Kidney epithelial cell (primary cell): ENCODE results near the gene LIMS2. TPM values are rescaled to one million over a fixed set of nuclear protein-coding genes. Genes with fewer than 3 reads are reported as not detected.

Experiments used
- DNase-seq: peaks from one replicate; pipeline ENCODE4 v3.0.0-alpha.2; 2010; ENCODE audit warnings: low read depth
- H3K27me3 ChIP-seq: 2 replicates; pipeline ENCODE4 v1.6.0; 2011; ENCODE audit warnings: low read length; ENCODE audit not compliant: control insufficient read depth, insufficient read depth
- H3K36me3 ChIP-seq: 2 replicates; pipeline ENCODE4 v1.5.1; 2011; ENCODE audit warnings: low read length; ENCODE audit not compliant: control insufficient read depth, insufficient read depth
- H3K4me3 ChIP-seq: 2 replicates; pipeline ENCODE4 v1.5.1; 2011; ENCODE audit warnings: low read depth, mild to moderate bottlenecking, control low read depth, low read length
- total RNA-seq: library from RNA; depleted of rRNA; stranded (reverse); fragments of >200 nt; gene quantifications from 2 replicates; pipeline ENCODE4 v1.2.3, GENCODE V29; 2015
- TF ChIP-seq, protein P1 (sequence below): IDR thresholded peaks from 2 replicates; pipeline ENCODE4 v1.5.1; 2011; ENCODE audit warnings: mild to moderate bottlenecking, moderate library complexity, low read length, control low read depth, inconsistent platforms; ENCODE audit not compliant: insufficient read depth, poor library complexity, severe bottlenecking

LIMS2 gene
- total RNA-seq, 1 donor from 2014 or later: 2.3 TPM

DNA sequence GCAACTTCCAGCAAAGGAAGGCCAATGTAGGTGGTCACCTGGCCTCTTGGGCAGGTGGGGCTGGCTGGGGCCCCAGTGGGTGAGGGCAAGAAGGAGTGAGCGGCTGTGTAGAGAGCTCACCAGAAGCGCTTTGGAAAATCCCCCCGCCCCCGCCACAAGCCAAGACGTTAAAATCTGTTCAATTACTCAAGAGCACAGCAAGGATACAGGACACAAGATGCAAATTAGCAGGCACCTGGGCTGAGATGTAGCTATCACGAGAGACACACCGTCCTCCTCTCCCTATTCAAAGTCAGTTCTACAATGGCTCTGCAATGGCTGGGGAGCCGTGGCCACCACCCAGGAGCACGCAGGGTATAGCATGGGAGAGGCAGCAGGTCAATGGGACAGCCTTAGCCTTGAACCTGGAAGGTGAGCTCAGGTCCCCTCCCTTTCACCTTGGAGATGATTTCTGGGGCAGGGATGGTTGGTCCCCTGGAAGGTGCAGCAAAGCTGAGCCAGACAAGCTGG is 67.9 kb downstream of the LIMS2 start:
- no peaks in the 10 kb centered on the region for H3K27me3 ChIP-seq
- TF ChIP-seq, protein P1, sequence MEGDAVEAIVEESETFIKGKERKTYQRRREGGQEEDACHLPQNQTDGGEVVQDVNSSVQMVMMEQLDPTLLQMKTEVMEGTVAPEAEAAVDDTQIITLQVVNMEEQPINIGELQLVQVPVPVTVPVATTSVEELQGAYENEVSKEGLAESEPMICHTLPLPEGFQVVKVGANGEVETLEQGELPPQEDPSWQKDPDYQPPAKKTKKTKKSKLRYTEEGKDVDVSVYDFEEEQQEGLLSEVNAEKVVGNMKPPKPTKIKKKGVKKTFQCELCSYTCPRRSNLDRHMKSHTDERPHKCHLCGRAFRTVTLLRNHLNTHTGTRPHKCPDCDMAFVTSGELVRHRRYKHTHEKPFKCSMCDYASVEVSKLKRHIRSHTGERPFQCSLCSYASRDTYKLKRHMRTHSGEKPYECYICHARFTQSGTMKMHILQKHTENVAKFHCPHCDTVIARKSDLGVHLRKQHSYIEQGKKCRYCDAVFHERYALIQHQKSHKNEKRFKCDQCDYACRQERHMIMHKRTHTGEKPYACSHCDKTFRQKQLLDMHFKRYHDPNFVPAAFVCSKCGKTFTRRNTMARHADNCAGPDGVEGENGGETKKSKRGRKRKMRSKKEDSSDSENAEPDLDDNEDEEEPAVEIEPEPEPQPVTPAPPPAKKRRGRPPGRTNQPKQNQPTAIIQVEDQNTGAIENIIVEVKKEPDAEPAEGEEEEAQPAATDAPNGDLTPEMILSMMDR: no peak
- no peak overlapping the region for H3K4me3 ChIP-seq
- H3K36me3 ChIP-seq: no peaks in the 10 kb centered on the region
- no peak for DNase-seq

DNA sequence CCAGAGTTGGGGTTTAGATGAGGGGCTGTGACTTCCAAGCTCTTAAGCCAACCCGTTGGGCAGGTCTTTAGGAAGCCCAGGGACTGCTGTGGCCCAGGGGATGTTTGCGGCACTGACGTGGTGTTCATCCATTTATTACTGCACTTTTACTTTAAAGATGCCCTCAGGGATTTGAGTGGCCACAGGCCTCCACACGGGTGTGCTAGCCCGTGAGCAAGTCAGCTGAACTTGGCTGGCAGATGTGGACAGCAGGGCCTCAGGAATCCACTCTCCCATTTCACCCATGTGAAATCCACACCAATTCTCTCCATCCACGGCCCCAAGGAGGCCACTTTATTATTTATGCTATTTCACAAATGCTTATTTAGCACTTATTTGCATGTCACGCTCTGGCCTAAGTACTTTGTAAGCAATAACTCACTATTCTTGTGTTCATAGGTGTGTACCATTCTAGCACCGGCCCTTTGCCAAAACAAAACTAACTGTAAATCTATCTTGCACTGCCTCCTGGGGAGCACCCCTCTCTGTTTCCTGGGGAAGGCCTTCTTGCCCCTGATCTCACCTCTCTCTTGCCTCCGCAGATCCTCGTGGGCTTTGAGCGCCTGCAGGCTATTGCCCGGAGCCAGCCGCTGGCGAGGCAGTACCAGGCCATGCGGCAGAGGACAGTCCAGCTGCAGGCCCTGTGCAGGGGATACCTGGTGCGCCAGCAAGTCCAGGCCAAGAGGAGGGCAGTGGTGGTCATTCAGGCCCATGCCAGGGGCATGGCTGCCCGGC is 68.5 kb downstream of the LIMS2 start:
- TF ChIP-seq, protein P1: no peak
- H3K4me3 ChIP-seq: no peak overlapping the region

DNA sequence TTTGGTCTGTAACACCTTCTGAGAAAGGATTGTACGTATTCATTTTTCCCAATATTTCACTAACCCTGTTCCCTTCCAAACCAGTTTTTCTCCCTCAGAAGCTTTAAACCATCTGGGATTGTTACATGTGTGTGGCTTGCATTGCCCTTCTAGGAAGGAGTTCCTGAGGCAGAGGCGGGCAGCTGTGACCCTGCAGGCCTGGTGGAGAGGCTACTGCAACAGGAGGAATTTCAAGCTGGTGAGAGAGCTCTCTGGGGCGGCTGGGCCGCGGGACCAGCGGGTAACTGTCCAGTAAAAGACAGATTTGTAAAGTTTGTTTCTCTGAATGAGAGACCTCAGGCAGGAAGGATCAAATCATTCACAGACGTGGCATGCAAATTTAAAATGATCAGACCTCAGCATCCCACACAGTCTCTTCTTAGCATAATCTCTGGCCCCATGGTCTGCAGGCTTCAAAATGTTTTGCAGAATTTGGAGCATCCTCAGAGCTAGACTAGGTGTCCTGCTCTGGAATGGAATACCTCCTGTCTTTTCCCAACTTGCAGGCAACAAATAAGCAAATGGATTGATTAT is 69.6 kb downstream of the LIMS2 start:
- Histone ChIP-seq H3K27me3 (no peaks in the 10 kb centered on the region), H3K36me3 (no peaks in the 10 kb centered on the region), H3K4me3 (no peak overlapping the region)
- DNase-seq: no peak
- TF ChIP-seq, protein P1: no peak

More for the DNA sequence above, 68.5 kb downstream of the LIMS2 start:
- Histone ChIP-seq H3K27me3 (no peaks in the 10 kb centered on the region), H3K36me3 (no peaks in the 10 kb centered on the region)
- DNase-seq: no peak

DNA sequence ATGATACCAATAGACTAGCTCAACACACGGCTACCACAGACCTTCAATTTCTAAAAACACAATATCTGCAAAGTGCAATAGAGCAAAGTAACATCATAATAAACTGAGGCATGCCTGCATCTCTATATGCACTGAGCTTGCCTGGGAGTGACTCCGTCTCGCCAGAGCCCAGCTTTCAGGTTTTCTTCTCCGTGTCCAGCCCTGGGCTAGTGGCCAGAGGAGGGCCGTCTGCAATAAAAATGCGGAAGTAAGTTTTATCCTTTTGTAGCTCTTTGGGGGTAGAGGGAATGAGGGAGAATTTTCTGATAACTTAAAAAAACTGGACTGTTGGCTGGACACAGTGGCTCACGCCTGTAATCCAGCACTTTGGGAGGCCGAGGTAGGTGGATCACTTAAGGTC is 70.3 kb downstream of the LIMS2 start:
- H3K36me3 ChIP-seq: no peaks in the 10 kb centered on the region
- H3K27me3 ChIP-seq: no peaks in the 10 kb centered on the region
- H3K4me3 ChIP-seq: no peak overlapping the region
- TF ChIP-seq, protein P1: no peak
- no peak for DNase-seq

DNA sequence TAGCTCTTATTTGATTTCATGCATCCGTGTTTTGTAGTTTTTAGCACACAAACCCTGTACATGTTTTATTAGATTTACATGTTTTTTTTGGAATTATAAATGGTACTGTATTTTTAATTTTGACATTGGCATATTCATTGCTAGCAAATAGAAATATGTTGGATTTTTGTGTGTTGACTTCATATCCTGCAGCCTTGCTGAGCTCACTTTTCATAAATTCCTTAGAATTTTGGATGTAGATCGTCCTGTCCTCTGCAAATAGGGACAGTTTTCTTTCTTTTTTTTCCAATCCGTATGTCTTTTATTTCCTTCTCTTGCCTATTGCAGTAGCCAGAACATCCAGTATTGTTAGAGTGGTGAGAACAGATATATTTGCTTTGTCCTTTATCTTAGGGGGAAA is 76.1 kb downstream of the LIMS2 start:
- no peak for DNase-seq
- TF ChIP-seq, protein P1: no peak
- Histone ChIP-seq H3K27me3 (no peaks in the 10 kb centered on the region), H3K4me3 (no peak overlapping the region), H3K36me3 (no peaks in the 10 kb centered on the region)

DNA sequence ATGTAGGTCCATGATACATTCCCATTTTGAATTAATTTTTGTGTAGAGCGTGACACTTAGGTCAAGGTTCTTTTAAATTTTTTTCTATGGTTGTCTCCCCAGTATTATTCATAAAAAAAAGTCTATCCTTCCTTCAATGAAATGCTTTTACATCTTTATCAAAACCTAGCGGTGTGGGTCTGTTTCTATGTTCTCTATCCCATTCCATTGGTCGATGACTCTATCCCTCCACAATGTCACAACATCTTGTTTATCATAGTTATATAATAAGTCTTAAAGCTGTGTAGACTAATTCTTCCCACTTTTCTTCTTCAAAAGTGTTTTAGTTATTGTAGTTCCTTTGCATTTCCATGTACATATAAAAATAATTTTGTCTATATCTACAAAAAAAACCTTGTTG is 76.6 kb downstream of the LIMS2 start:
- no peak for DNase-seq
- Histone ChIP-seq H3K4me3 (no peak overlapping the region), H3K36me3 (no peaks in the 10 kb centered on the region), H3K27me3 (no peaks in the 10 kb centered on the region)
- TF ChIP-seq, protein P1: no peak
